Heart left ventricle (tissue), 13 donors: ENCODE results near the gene LIMA1.

Source experiments
- CTCF ChIP-seq, 12 donors: fragments of 200-600 bp; sonication (generic) in 4 of 12; IDR thresholded peaks; one replicate each; pipeline versions ENCODE4 v1.5.0 to v1.8.0; 2018 to 2022; ENCODE audit warnings: antibody characterized with exemption in 12 of 12, mild to moderate bottlenecking in 5 of 12
- POLR2A ChIP-seq, 2 donors: fragments of 450-650 bp; IDR thresholded peaks; one replicate each; pipeline ENCODE4 v1.6.1; 2017; ENCODE audit warnings: antibody characterized with exemption in 2 of 2, mild to moderate bottlenecking in 2 of 2, moderate library complexity in 2 of 2
- donor health status: ischemic (EF 13 %, LVEDD 7.1; RV severe dilation, severe dysfunction).
- donor health status: DM: no; HTN: yes; CAD: no.
- donor health status: DM: no; HTN: no; CAD: no.
- donor health status: ischemic (EF 25% LVEDD 6.9; RV normal size, moderate dysfunction).
- donor health status: ischemic (EF 25% LVEDD 5.7; RV mildly dilated, moderate dysfunction).
- donor health status: ischemic (EF 35%, LVEDD 5.7; RV mildly dilated, moderate dysfunction).
- donor health status: nonischemic (EF 11% LVEDD 7.7; RV severe dilation, severe dysfunction).
- donor health status: DM: yes; HTN: yes; CAD: no.
- donor health status: PGD.
- donor health status: ischemic (EF 29% LVEDD 5.4; RV normal size, mild dysfunction).
- donor health status: nonischemic (EF 23%, LVEDD 6.1; RV moderate dilation, normal function).

GRCh38 chr12:50287271-50287670, 4.0 kb upstream of the LIMA1 start:
- TF ChIP-seq CTCF (IDR thresholded peaks at IDR 0.05), result no peak
- TF ChIP-seq POLR2A (IDR thresholded peaks at IDR 0.05), result no peak
